SK-N-MC (cell line): ENCODE data around the gene GOPC.

ENCODE experiments used
- DNase-seq: peaks from one replicate; pipeline ENCODE4 v3.0.0-alpha.2; 2011; ENCODE audit warnings: low read depth, low spot score
- H3K27ac ChIP-seq: fragments of 200-600 bp; sonication (generic); 2 replicates; pipeline ENCODE4 v1.5.1; 2016; ENCODE audit warnings: mixed run types
- H3K36me3 ChIP-seq: fragments of 200-600 bp; sonication (generic); 2 replicates; pipeline ENCODE4 v1.6.1; 2017; ENCODE audit warnings: antibody characterized with exemption, low read length, mixed read lengths; ENCODE audit not compliant: insufficient read depth
- H3K4me3 ChIP-seq: fragments of 200-600 bp; sonication (generic); 2 replicates; pipeline ENCODE4 v1.5.1; 2016
- H3K9ac ChIP-seq: fragments of 200-600 bp; sonication (generic); 2 replicates; pipeline ENCODE4 v1.8.0; 2017; ENCODE audit warnings: mixed run types, mixed read lengths; ENCODE audit not compliant: insufficient read length
- H3K9me3 ChIP-seq: fragments of 200-600 bp; sonication (generic); 2 replicates; pipeline ENCODE4 v1.6.1; 2017; ENCODE audit warnings: low read depth, mild to moderate bottlenecking, antibody characterized with exemption, low read length, moderate library complexity, mixed read lengths
- EZH2 ChIP-seq: fragments of 200-600 bp; sonication (generic); IDR thresholded peaks from one replicate; pipeline ENCODE4 v1.6.1; 2017; ENCODE audit warnings: antibody characterized with exemption
- FOXP2 ChIP-seq: optimal IDR thresholded peaks from 2 replicates; pipeline ENCODE3; 2011; ENCODE audit warnings: mild to moderate bottlenecking, moderate library complexity; ENCODE audit not compliant: insufficient read depth; ENCODE audit errors: extremely low read length, control extremely low read depth
- POLR2AphosphoS5 ChIP-seq: IDR thresholded peaks from 2 replicates; pipeline ENCODE4 v1.6.1; 2012; ENCODE audit warnings: mild to moderate bottlenecking, low read depth, low read length, borderline replicate concordance

Gene GOPC

DNA sequence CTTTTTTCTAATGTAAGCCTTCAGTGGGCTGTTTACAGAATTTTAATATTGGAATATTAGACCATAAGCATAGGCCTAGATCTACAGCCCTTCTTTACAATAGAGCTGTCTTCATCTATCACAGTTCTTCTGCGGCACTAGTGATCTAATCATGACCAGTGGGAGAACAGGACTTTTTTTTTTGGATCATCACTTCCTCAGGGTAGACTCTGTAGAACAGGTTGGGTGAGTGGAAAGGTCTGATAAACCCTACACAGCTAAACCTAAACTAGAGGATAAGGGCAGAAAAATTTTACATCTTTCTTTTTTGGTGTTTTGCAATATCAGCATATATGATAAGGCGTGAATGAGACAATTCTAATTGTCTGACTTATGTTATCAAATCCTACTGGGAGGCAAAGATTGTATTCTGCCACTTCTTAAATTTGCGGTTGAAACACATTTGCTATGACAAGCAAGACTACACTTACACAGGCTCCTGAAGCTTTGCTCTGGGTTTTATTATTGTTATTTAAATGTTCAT is 52.2 kb downstream of the GOPC start:
- no peak for DNase-seq
- Histone ChIP-seq H3K36me3 (no peaks in the 10 kb centered on the region), H3K4me3 (no peak overlapping the region), H3K9ac (no peak overlapping the region), H3K27ac (no peak overlapping the region), H3K9me3 (no peaks in the 10 kb centered on the region)
- TF ChIP-seq FOXP2, result no peak
- TF ChIP-seq POLR2AphosphoS5, result no peak
- no peak for TF ChIP-seq EZH2

DNA sequence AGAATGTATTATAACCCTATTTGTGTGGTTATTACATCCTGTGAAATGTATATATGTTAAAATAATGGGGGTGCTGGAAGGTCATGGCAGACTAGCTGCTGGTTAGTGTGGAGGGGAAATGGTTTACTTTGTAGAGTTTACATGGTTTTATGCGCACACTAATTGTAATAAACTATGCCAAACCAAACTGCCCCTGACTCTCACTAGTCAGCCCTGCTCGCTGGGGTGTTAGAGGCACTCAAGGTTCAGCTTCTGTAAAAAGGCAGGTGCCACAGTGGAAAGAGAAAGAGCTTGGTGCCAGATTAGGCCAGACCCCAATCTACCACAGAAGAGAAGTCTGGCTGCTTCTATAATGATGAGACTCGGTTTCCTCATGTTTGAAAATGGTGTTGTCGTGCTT is 52.7 kb downstream of the GOPC start:
- no peak for TF ChIP-seq FOXP2
- TF ChIP-seq EZH2, result no peak
- H3K27ac ChIP-seq, result no peak overlapping the region
- no peak overlapping the region for H3K9ac ChIP-seq
- H3K36me3 ChIP-seq, result no peaks in the 10 kb centered on the region
- no peak for DNase-seq
- H3K4me3 ChIP-seq, result no peak overlapping the region
- no peaks in the 10 kb centered on the region for H3K9me3 ChIP-seq

DNA sequence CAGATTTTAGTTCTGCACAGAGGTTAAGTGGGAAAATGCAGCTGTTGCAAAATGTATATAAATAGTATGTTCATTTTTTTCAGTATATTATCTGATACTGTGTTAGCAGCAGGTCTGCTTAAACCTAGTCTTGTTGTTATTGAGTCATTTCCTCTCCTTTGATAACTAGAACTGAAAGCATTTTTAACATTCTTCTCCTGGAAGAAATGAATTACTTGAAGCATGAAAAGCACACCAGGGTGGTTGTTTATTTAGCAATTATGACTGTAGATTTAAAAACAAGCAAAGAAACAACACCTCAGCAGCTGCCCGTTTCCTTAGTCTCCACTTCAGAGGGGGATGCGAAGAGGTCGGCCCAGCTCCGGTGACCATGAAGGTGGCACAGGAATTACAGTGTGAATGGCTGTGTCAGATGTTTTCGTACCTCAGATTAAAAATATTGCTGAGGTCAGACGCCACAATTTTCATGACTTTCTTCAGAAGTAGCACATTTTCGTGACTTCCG is 53.5 kb downstream of the GOPC start:
- TF ChIP-seq FOXP2, result no peak
- TF ChIP-seq EZH2, result no peak
- TF ChIP-seq POLR2AphosphoS5, result no peak

GRCh38 chr6:117547688-117548621 is 54.4 kb downstream of the GOPC start:
- no peaks in the 10 kb centered on the region for H3K36me3 ChIP-seq
- H3K9ac ChIP-seq, result no peak overlapping the region
- no peak overlapping the region for H3K4me3 ChIP-seq
- H3K9me3 ChIP-seq, result no peaks in the 10 kb centered on the region
- no peak for TF ChIP-seq POLR2AphosphoS5
- TF ChIP-seq FOXP2, result no peak
- no peak for TF ChIP-seq EZH2
- H3K27ac ChIP-seq, result no peak overlapping the region
- no peak for DNase-seq

More for the DNA sequence above, 53.5 kb downstream of the GOPC start:
- H3K9ac ChIP-seq, result no peak overlapping the region
- H3K9me3 ChIP-seq, result no peaks in the 10 kb centered on the region
- no peak overlapping the region for H3K4me3 ChIP-seq
- peak overlapping the region; percentile 11; the same call in 1 of the 2 replicates for H3K27ac ChIP-seq
- H3K36me3 ChIP-seq, result no peaks in the 10 kb centered on the region
- DNase-seq, result no peak

DNA sequence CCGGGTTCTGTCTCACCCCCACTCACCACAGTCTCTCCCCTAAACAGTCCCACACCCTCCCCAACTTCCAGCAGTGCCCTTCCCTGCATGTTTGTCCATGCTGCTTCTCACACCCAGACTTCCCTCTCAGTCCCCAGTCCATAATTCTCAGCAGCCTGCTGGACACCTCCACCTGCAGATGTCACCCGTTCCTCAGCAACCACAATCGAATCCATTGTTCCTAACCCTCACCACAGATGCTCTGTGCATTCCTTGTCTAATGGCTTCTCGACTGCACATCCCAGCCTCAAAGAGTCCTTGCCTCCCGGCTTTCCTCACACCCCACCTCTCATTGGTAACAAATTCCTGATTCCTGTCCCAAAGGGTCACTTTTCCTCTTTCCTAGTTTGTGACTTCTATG is 55.6 kb downstream of the GOPC start:
- Histone ChIP-seq H3K4me3 (no peak overlapping the region), H3K9me3 (no peaks in the 10 kb centered on the region), H3K27ac (no peak overlapping the region), H3K36me3 (no peaks in the 10 kb centered on the region), H3K9ac (no peak overlapping the region)
- no peak for TF ChIP-seq FOXP2
- no peak for TF ChIP-seq EZH2
- TF ChIP-seq POLR2AphosphoS5, result no peak
- DNase-seq, result no peak

- no peak overlapping the region for H3K27ac ChIP-seq
- no peaks in the 10 kb centered on the region for H3K36me3 ChIP-seq
- TF ChIP-seq FOXP2, result no peak
- TF ChIP-seq EZH2, result no peak
- TF ChIP-seq POLR2AphosphoS5, result no peak
- no peaks in the 10 kb centered on the region for H3K9me3 ChIP-seq
- H3K9ac ChIP-seq, result no peak overlapping the region
- DNase-seq, result no peak
- no peak overlapping the region for H3K4me3 ChIP-seq
Observed at GRCh38 chr6:117545161-117545595, 57.1 kb downstream of the GOPC start.

GRCh38 chr6:117544716-117545115 is 57.6 kb downstream of the GOPC start:
- H3K27ac ChIP-seq, result no peak overlapping the region
- H3K4me3 ChIP-seq, result no peak overlapping the region
- no peaks in the 10 kb centered on the region for H3K36me3 ChIP-seq
- no peaks in the 10 kb centered on the region for H3K9me3 ChIP-seq
- no peak for DNase-seq
- TF ChIP-seq FOXP2 (no peak), EZH2 (no peak), POLR2AphosphoS5 (no peak)
- no peak overlapping the region for H3K9ac ChIP-seq

- DNase-seq, result no peak
- no peaks in the 10 kb centered on the region; the same call in 1 of the 2 replicates for H3K36me3 ChIP-seq
- H3K9ac ChIP-seq, result no peak overlapping the region
- no peak overlapping the region for H3K4me3 ChIP-seq
- no peaks in the 10 kb centered on the region for H3K9me3 ChIP-seq
- TF ChIP-seq FOXP2, result no peak
- TF ChIP-seq EZH2, result no peak
- no peak for TF ChIP-seq POLR2AphosphoS5
- no peak overlapping the region for H3K27ac ChIP-seq
Observed at GRCh38 chr6:117542493-117542892, 59.8 kb downstream of the GOPC start.

GRCh38 chr6:117540670-117541069 is 61.6 kb downstream of the GOPC start:
- Histone ChIP-seq H3K9me3 (no peaks in the 10 kb centered on the region), H3K27ac (no peak overlapping the region), H3K36me3 (no peaks in the 10 kb centered on the region; the same call in 1 of the 2 replicates), H3K9ac (no peak overlapping the region), H3K4me3 (no peak overlapping the region)
- no peak for DNase-seq
- no peak for TF ChIP-seq FOXP2
- TF ChIP-seq POLR2AphosphoS5, result no peak
- no peak for TF ChIP-seq EZH2
